Amniotic stem cell (primary cell): ENCODE data around the gene MRLN.
"Not testable (repeated sequence)": the region's sequence is repeated elsewhere in the genome, so short reads cannot be mapped to it uniquely, and the experiment has no call there.

Source experiments
- DNase-seq: peaks from one replicate; lab custom pipeline; 2025; lab: John Stamatoyannopoulos, UW

Gene MRLN

GRCh38 chr10:59753267-59753666 lies at the start of gene MRLN:
Gene MRLN (minus strand): TSS chr10:59753455.
- no peak for DNase-seq

- DNase-seq: no peak
These were observed 47.9 kb upstream of the MRLN start for GRCh38 chr10:59801171-59801570.

GRCh38 chr10:59799421-59799820 lies 46.2 kb upstream of the MRLN start:
- DNase-seq: no peak

GRCh38 chr10:59793919-59794318 lies 40.7 kb upstream of the MRLN start:
- DNase-seq: no peak

- DNase-seq: no peak
These were observed 39.6 kb upstream of the MRLN start for GRCh38 chr10:59792812-59793211.

GRCh38 chr10:59791601-59792000 lies 38.3 kb upstream of the MRLN start:
- no peak for DNase-seq

- DNase-seq: not testable (repeated sequence)
These were observed 36.8 kb upstream of the MRLN start for GRCh38 chr10:59790080-59790479.

- DNase-seq: not testable (repeated sequence)
These were observed 35.7 kb upstream of the MRLN start for GRCh38 chr10:59788914-59789313.

- DNase-seq: not testable (repeated sequence)
These were observed 33.8 kb upstream of the MRLN start for GRCh38 chr10:59787032-59787431.

GRCh38 chr10:59785476-59785875 lies 32.2 kb upstream of the MRLN start:
- not testable (repeated sequence) for DNase-seq

GRCh38 chr10:59781511-59781910 lies 28.3 kb upstream of the MRLN start:
- no peak for DNase-seq

- no peak for DNase-seq
These were observed 26.7 kb upstream of the MRLN start for GRCh38 chr10:59779756-59780533.

GRCh38 chr10:59774451-59774850 lies 21.2 kb upstream of the MRLN start:
- no peak for DNase-seq

- no peak for DNase-seq
These were observed 19.8 kb upstream of the MRLN start for GRCh38 chr10:59773088-59773487.

GRCh38 chr10:59771162-59771807 lies 18.0 kb upstream of the MRLN start:
- no peak for DNase-seq

GRCh38 chr10:59770689-59771088 lies 17.4 kb upstream of the MRLN start:
- DNase-seq: no peak

GRCh38 chr10:59762505-59762904 lies 9.2 kb upstream of the MRLN start:
- no peak for DNase-seq

GRCh38 chr10:59757966-59758365 lies 4.7 kb upstream of the MRLN start:
- DNase-seq: no peak

GRCh38 chr10:59754951-59755350 lies 1.7 kb upstream of the MRLN start:
- DNase-seq: no peak

- DNase-seq: no peak
These were observed 846 bp downstream of the MRLN start for GRCh38 chr10:59752278-59752940.

GRCh38 chr10:59750155-59750945 lies 2.9 kb downstream of the MRLN start:
- no peak for DNase-seq

GRCh38 chr10:59748834-59749233 lies 4.4 kb downstream of the MRLN start:
- DNase-seq: no peak
